HepG2 (cell line): ENCODE results near the gene C16orf54. TPM values are rescaled to one million over a fixed set of nuclear protein-coding genes. Genes with fewer than 3 reads are reported as not detected.

Experiments used
- CENPX ChIP-seq: sonication (generic); formaldehyde crosslinking; IDR thresholded peaks from 2 replicates; pipeline ENCODE4 v1.9.0; 2021; ENCODE audit warnings: mild to moderate bottlenecking, missing genetic modification reagents, moderate library complexity
- KAT7 ChIP-seq: IDR thresholded peaks from 2 replicates; pipeline ENCODE4 v1.6.1; 2018; ENCODE audit warnings: borderline replicate concordance, missing compliant biosample characterization
- NR2F2 ChIP-seq: IDR thresholded peaks from 2 replicates; pipeline ENCODE4 v1.6.1; 2012; ENCODE audit warnings: low read depth, inconsistent platforms, borderline replicate concordance
- RFX1 ChIP-seq: fragments of 450-650 bp; IDR thresholded peaks from 2 replicates; pipeline ENCODE4 v1.6.1; 2017
- TSC22D2 ChIP-seq: sonication (generic); formaldehyde crosslinking; IDR thresholded peaks from 2 replicates; pipeline ENCODE4 v1.5.1; 2020; ENCODE audit warnings: missing genetic modification reagents, mild to moderate bottlenecking, borderline replicate concordance
- ZBTB46 ChIP-seq: sonication (generic); formaldehyde crosslinking; IDR thresholded peaks from 2 replicates; pipeline ENCODE4 v1.4.0; 2020; ENCODE audit warnings: mild to moderate bottlenecking, missing genetic modification reagents, borderline replicate concordance
- ZNF282 ChIP-seq: fragments of 450-650 bp; IDR thresholded peaks from 2 replicates; pipeline ENCODE4 v1.6.1; 2018; ENCODE audit not compliant: partially characterized antibody
- ZNF446 ChIP-seq: sonication (generic); formaldehyde crosslinking; IDR thresholded peaks from 2 replicates; pipeline ENCODE4 v1.5.0; 2020; ENCODE audit warnings: mild to moderate bottlenecking, missing genetic modification reagents
- ZNF513 ChIP-seq: sonication (generic); formaldehyde crosslinking; conservative IDR thresholded peaks from 2 replicates; pipeline ENCODE4 v1.5.0; 2020; ENCODE audit warnings: missing genetic modification reagents
- ZNF646 ChIP-seq: sonication (generic); formaldehyde crosslinking; IDR thresholded peaks from 2 replicates; pipeline ENCODE4 v1.9.0; 2021; ENCODE audit warnings: mild to moderate bottlenecking, missing genetic modification reagents
- ZSCAN25 ChIP-seq: sonication (generic); formaldehyde crosslinking; IDR thresholded peaks from 2 replicates; pipeline ENCODE4 v1.8.0; 2022; ENCODE audit warnings: mild to moderate bottlenecking, missing genetic modification reagents
- ZSCAN9 ChIP-seq: IDR thresholded peaks from 2 replicates; pipeline ENCODE4 v1.6.1; 2016; ENCODE audit warnings: borderline replicate concordance
- polyA plus RNA-seq, 8 experiments: library from polyadenylated mRNA; depleted of rRNA in 3 of 8; stranded (reverse) in 7 of 8; unstranded in 1 of 8; fragments of >200 nt; fragmentation: Illumina TruSeq in 4 of 8; extraction: Trizol in 4 of 8; gene quantifications; 2 replicates each; pipeline versions ENCODE4 v1.2.1 to v1.2.3, GENCODE V29; 2011 to 2016; ENCODE audit warnings: low read depth in 4 of 8, missing spikeins in 1 of 8, mixed read lengths in 1 of 8; ENCODE audit not compliant: insufficient read depth in 1 of 8
- total RNA-seq, 5 experiments: library from RNA; depleted of rRNA; stranded (reverse); fragments of >200 nt; fragmentation: Illumina TruSeq; extraction: Trizol; gene quantifications; 2 replicates each; pipeline ENCODE4 v1.2.3, GENCODE V29; 2016; ENCODE audit warnings: low read depth in 1 of 5
- TF ChIP-seq, protein P1 (sequence below): sonication (generic); formaldehyde crosslinking; IDR thresholded peaks from 2 replicates; pipeline ENCODE4 v1.4.0; 2020; ENCODE audit warnings: missing genetic modification reagents, mild to moderate bottlenecking, borderline replicate concordance

The C16orf54 gene
- total and polyA plus RNA-seq, 2 of the 13 experiments (the other 11 are each of a cell fraction or from before 2014, with no cell fraction given): not detected

DNA sequence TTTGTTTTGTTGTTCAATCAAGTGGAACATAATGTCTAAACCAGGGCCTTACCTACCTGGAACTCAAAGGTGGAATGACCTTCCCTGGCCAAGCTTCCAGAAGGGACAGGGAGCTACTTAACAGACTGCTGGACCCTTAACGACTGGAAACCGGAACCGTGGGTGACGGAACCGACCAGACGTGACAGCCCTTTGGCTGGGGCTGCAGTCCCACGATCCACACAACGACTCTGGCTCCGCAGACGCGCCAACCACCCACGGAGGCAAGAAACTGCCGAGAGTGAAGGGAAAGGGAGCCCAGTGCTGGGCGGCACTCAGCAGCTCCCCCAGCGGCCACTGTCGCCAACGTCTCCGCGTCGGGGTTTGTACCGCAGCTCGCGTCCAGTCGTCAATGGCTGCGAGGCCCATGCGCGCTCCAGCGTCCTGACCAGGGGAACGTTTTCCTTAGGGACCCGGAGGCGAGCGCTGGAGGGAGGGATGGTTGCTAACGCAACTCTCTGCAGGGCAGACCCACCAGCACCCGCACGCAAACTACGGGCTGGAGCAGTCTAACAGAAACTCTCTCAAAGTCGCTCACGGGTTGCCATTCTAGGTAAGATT is 39.2 kb upstream of the C16orf54 start (continued):
- no peak for TF ChIP-seq ZNF446 (CRISPR knock-in tag)
- TF ChIP-seq CENPX (CRISPR knock-in tag): no peak
- no peak for TF ChIP-seq RFX1
- peak; percentile 87 for TF ChIP-seq KAT7 (CRISPR knock-in tag)
- TF ChIP-seq, protein P1, sequence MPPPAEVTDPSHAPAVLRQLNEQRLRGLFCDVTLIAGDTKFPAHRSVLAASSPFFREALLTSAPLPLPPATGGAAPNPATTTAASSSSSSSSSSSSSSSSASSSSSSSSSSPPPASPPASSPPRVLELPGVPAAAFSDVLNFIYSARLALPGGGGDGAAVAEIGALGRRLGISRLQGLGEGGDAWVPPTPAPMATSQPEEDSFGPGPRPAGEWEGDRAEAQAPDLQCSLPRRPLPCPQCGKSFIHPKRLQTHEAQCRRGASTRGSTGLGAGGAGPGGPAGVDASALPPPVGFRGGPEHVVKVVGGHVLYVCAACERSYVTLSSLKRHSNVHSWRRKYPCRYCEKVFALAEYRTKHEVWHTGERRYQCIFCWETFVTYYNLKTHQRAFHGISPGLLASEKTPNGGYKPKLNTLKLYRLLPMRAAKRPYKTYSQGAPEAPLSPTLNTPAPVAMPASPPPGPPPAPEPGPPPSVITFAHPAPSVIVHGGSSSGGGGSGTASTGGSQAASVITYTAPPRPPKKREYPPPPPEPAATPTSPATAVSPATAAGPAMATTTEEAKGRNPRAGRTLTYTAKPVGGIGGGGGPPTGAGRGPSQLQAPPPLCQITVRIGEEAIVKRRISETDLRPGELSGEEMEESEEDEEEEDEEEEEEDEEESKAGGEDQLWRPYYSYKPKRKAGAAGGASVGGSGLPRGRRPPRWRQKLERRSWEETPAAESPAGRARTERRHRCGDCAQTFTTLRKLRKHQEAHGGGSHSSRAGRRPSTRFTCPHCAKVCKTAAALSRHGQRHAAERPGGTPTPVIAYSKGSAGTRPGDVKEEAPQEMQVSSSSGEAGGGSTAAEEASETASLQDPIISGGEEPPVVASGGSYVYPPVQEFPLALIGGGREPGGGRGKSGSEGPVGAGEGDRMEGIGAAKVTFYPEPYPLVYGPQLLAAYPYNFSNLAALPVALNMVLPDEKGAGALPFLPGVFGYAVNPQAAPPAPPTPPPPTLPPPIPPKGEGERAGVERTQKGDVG (CRISPR knock-in tag): peak; percentile 92; the same call in 1 of the 2 replicates
- TF ChIP-seq TSC22D2 (CRISPR knock-in tag): 0 out of 2 replicates have a peak, but pooled peaks have one; percentile 42
- no peak for TF ChIP-seq ZSCAN9 (CRISPR knock-in tag)
- TF ChIP-seq NR2F2: no peak
- no peak for TF ChIP-seq ZNF282
- TF ChIP-seq ZBTB46 (CRISPR knock-in tag): no peak
- peak; percentile 72 for TF ChIP-seq ZSCAN25 (CRISPR knock-in tag)
- no peak for TF ChIP-seq ZNF646 (CRISPR knock-in tag)
- TF ChIP-seq ZNF513 (CRISPR knock-in tag): no peak
